Esophagus squamous epithelium (tissue), 5 donors: ENCODE results near the gene OSBPL10. TPM values are rescaled to one million over a fixed set of nuclear protein-coding genes. Genes with fewer than 3 reads are reported as not detected.

Experiments used
- DNase-seq: peaks from one replicate; lab custom pipeline; 2025; lab: John Stamatoyannopoulos, UW
- H3K27ac ChIP-seq, 4 donors: fragments of 200-600 bp; sonication (generic); one replicate each; pipeline ENCODE4 v1.5.1; 2016 to 2019; ENCODE audit warnings: mild to moderate bottlenecking in 1 of 4
- H3K27me3 ChIP-seq, 4 donors: fragments of 200-600 bp; sonication (generic); 1 replicate in 3 of 4; 2 replicates in 1 of 4; pipeline versions ENCODE4 v1.5.1 to v1.6.0; 2017 to 2021; ENCODE audit warnings: antibody characterized with exemption in 1 of 4
- H3K36me3 ChIP-seq, 3 donors: fragments of 200-600 bp; sonication (generic); one replicate each; pipeline ENCODE4 v1.5.1; 2016 to 2019
- H3K4me1 ChIP-seq, 3 donors: fragments of 200-600 bp; sonication (generic); one replicate each; pipeline ENCODE4 v1.5.1; 2017 to 2019
- H3K4me3 ChIP-seq, 4 donors: fragments of 200-600 bp; sonication (generic); 1 replicate in 3 of 4; 2 replicates in 1 of 4; pipeline ENCODE4 v1.5.1; 2016 to 2019; ENCODE audit warnings: mild to moderate bottlenecking in 2 of 4, moderate library complexity in 1 of 4
- H3K9me3 ChIP-seq, 3 donors: fragments of 200-600 bp; sonication (generic); one replicate each; pipeline ENCODE4 v1.5.1; 2016 to 2019
- CTCF ChIP-seq, 6 experiments: fragments of 450-650 bp in 4 of 6; fragments of 200-600 bp in 2 of 6; sonication (generic) in 2 of 6; IDR thresholded peaks; one replicate each; pipeline ENCODE4 v1.5.1; 2016 to 2019; ENCODE audit warnings: antibody characterized with exemption in 6 of 6, mild to moderate bottlenecking in 4 of 6, moderate library complexity in 4 of 6
- POLR2A ChIP-seq, 4 donors: fragments of 450-650 bp; IDR thresholded peaks; one replicate each; pipeline ENCODE4 v1.6.1; 2017; ENCODE audit warnings: antibody characterized with exemption in 4 of 4, mild to moderate bottlenecking in 4 of 4, moderate library complexity in 3 of 4
- WGBS, 2 donors: methylation state at CpG; one replicate each; pipeline ENCODE4 v1.1.5; 2018; 5-methylcytosine and 5-hydroxymethylcytosine counted together
- intact Hi-C: fragments of 100-400 bp; cut with DNase I; formaldehyde crosslinking; loops from one replicate; pipeline ENCODE4 v1.15.0; 2022
- total RNA-seq, 4 donors: library from RNA; depleted of rRNA; stranded (reverse); fragments of >200 nt; gene quantifications; one replicate each; pipeline ENCODE4 v1.1.0, GENCODE V29; 2016
- donor health status: DM: yes; HTN: yes; CAD: no.

Gene OSBPL10
- total RNA-seq, 4 donors from 2014 or later = 13.8 to 65.3 (median 41.0) TPM

GRCh38 chr3:31974471-31974870 is 6.6 kb downstream of the OSBPL10 start:
- no peaks in the 10 kb centered on the region for H3K27me3 ChIP-seq
- no peak for DNase-seq
- intact Hi-C loops = no loop called here
- H3K4me3 ChIP-seq = no peak overlapping the region
- WGBS, 2 donors = 78 to 79% methylated on average over 5 of the region's 5 CpGs
- TF ChIP-seq POLR2A (IDR thresholded peaks at IDR 0.05) (no peak), CTCF (IDR thresholded peaks at IDR 0.05) (no peak)
- H3K4me1 ChIP-seq = peaks cover under 1 to 24% (median 4%) of the 10 kb centered on the region in 3 donors
- H3K9me3 ChIP-seq = no peaks in the 10 kb centered on the region
- H3K27ac ChIP-seq = no peak overlapping the region
- no peaks in the 10 kb centered on the region for H3K36me3 ChIP-seq

- Histone ChIP-seq H3K4me3 (no peak overlapping the region), H3K36me3 (no peaks in the 10 kb centered on the region), H3K4me1 (peaks cover 6 to 24% (median 7%) of the 10 kb centered on the region in 3 donors), H3K27ac (no peak overlapping the region), H3K27me3 (no peaks in the 10 kb centered on the region), H3K9me3 (no peaks in the 10 kb centered on the region)
- WGBS, 2 donors = 86 to 95% methylated on average over 5 of the region's 5 CpGs
- intact Hi-C loops = no loop called here
- TF ChIP-seq CTCF (IDR thresholded peaks at IDR 0.05) = no peak
- no peak for DNase-seq
Observed at GRCh38 chr3:31973837-31974236, 7.2 kb downstream of the OSBPL10 start.

- intact Hi-C loops = no loop called here
- TF ChIP-seq POLR2A (IDR thresholded peaks at IDR 0.05) = no peak
- no peak for TF ChIP-seq CTCF (IDR thresholded peaks at IDR 0.05)
- Histone ChIP-seq H3K4me3 (no peak overlapping the region), H3K27me3 (no peaks in the 10 kb centered on the region), H3K27ac (no peak overlapping the region), H3K4me1 (peaks cover 10 to 25% (median 11%) of the 10 kb centered on the region in 3 donors), H3K36me3 (no peaks in the 10 kb centered on the region), H3K9me3 (no peaks in the 10 kb centered on the region)
- DNase-seq = no peak
- WGBS, 2 donors = 36 to 79% methylated on average over 4 of the region's 4 CpGs
Observed at GRCh38 chr3:31973081-31973480, 8.0 kb downstream of the OSBPL10 start.

- Histone ChIP-seq H3K27me3 (no peaks in the 10 kb centered on the region), H3K36me3 (no peaks in the 10 kb centered on the region), H3K9me3 (no peaks in the 10 kb centered on the region), H3K4me1 (peaks cover 10 to 40% (median 18%) of the 10 kb centered on the region in 3 donors), H3K27ac (no peak overlapping the region), H3K4me3 (no peak overlapping the region)
- no peak for DNase-seq
- 88 to 90% methylated on average over 3 of the region's 3 CpGs for WGBS, 2 donors
- TF ChIP-seq POLR2A (IDR thresholded peaks at IDR 0.05) = no peak
- intact Hi-C loops = no loop called here
Observed at GRCh38 chr3:31971607-31972006, 9.5 kb downstream of the OSBPL10 start.

- intact Hi-C loops = no loop called here
- H3K36me3 ChIP-seq = no peaks in the 10 kb centered on the region
- TF ChIP-seq POLR2A (IDR thresholded peaks at IDR 0.05) (no peak), CTCF (IDR thresholded peaks at IDR 0.05) (no peak)
- H3K4me1 ChIP-seq = peaks cover 10 to 38% (median 18%) of the 10 kb centered on the region in 3 donors
- H3K27ac ChIP-seq = peak overlapping the region; percentile 61 to 86 (median 79)
- H3K4me3 ChIP-seq = peak overlapping the region in 1 of 4 donors; percentile 12
- no peaks in the 10 kb centered on the region for H3K27me3 ChIP-seq
- whole genome bisulfite sequencing, 2 donors = 18 to 21% methylated on average over 6 of the region's 6 CpGs
- no peaks in the 10 kb centered on the region for H3K9me3 ChIP-seq
- DNase-seq = no peak
Observed at GRCh38 chr3:31968927-31969418, 12.1 kb downstream of the OSBPL10 start.
